Stimulated activated CD4-positive, alpha-beta T cell treated with anti-CD3 and anti-CD28 coated beads, Interleukin-15, amount 100 ng/mL, for 24 hours (primary cell): ENCODE results near the gene SEMA3B.

Experiments
- DNase-seq: peaks from one replicate; pipeline ENCODE4 v3.0.0-alpha.2; 2020

SEMA3B gene

DNA sequence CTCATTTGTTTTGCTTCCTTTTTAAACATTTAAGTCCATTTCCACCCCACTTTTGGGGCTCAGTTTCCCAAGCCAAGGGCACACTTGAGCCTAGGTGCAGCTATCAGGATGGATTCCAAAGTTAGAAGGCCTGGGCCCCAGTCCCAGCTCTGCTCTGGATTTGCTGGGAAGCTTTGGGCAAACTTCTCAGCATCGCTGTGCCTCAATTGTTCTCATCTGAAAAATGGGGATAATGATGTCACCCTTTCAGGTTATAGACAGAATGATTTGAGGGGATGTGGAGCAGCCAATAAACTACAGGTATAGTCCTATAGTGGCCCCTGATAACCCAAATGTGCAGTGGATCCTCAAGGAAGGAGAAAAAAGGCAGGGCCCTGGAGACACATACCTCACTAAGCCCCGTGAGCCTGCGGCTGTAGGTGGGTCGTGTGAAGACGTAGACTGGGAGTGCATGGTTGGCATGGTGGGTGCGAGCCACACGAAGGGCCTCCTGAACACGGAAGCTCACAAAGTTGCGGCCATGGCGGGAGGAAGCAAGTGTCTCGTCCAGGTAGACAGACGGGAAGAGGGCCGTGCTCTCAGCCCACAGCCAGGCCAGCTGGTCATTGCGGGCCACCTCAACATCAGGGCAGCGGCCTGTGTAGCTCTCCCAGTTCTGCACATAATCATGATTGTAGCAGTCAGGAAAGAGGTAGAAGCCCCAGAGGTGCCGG lies 50.4 kb downstream of the SEMA3B start:
- DNase-seq, result no peak

DNA sequence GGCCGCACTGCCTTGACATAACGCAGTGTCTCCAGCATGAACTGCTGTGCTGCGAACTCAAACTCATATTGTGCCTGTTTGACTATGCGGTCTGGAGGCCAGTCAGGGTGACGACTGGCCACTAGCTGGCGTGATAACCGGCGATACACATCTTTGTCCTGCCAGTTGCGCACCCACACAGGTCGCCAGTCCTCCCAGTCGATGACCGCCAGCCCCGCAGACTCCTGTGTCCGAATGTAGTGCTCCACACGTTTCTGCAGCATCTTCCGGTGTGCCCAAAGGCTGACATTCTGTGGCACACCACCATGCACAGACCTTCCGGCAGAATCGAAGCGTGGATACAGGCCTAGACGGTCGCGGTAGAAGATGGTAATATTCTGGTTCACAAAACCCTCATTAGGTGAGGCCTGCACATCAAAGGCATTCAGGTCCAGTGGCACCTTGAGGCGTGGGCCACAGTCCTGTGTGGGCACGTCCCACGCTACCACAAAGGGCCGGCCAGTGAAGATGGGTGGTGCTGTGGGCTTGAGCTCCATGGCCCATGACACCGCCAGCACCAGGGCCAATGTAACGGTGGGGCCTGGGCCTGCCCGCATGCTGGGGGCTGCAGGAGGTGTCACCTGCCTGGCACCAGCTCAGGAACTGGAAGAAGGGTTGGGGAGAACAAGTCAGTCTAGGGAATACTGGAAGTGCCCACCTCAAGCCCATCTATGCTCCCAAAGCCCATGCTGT lies 51.1 kb downstream of the SEMA3B start:
- DNase-seq, result no peak

DNA sequence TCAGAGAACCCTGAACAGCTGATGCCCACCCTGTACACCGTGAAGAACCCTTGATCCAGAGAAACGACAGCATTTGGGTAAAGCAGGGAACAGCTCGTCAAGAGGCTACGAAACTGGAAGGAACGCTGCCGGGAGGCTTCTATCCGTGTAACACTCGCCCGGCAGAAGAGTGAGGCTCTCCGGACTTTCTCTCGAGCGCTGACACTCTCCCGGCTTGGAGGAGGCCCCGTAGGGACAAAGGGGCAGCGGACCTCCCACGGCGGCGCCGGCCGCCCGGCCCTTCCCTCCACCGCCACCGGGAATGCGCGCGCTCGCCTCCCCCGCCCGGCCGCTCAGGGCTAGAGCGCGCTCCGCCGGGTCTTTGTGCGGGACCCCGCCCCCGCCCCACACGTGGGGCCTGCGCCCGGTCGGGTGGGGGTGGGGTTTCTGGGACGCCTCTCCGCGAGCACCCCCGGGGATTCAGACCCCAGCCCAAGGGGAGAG lies 51.9 kb downstream of the SEMA3B start:
- DNase-seq, result peak; percentile 79

DNA sequence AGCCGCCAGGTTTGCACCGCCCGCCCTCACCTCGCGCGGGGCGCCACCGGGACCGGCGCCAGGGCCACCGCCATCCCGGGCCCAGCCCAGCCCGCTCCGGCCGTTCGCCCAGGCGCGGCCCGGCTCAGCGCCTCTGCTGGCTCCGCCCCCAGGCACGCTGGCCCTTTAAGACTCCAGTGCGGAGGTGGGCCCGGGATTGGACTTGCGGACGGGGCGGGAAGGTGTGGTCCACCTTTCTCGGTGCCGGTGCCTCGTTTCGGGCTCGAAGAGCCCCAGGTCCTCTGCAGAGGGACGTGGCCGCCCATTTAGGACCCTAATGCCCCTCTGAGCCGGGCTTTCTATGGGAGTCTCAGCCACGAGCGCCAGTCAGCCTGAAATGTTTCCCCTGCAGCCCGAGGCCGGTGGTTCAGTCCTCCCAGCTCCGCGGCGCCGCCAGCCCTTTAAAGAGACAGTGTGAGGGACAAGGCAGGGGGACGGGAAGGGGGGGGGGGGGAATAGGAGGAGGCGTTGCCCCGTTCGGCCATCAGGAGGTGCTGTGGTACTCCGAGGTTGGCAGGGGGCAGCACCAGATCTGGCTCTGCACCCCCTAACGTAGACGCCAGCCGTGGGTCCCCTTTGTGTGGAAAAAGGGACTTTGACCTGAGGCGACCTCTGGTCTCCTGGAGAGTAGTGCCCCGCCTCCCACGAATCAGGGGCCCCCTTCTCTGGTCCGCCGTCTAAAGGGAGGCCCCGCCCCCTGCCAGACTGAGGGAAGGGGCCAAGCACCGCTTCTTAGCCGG lies 52.6 kb downstream of the SEMA3B start:
- peak; percentile 91 for DNase-seq

DNA sequence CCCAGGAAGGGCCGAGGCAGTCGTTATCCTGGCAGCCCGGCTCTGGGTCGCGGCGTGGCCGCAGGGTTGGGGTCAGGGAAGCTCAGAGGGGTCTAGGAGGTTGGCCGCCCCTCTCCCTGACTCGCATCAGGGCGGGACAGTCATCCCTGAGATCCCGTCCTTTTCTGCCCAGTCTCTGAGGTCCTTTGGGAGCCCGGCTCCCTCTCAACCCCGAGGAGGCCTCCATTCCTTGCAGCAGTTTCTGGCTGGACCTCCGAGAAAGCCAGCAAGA lies 53.1 kb downstream of the SEMA3B start:
- DNase-seq, result no peak

DNA sequence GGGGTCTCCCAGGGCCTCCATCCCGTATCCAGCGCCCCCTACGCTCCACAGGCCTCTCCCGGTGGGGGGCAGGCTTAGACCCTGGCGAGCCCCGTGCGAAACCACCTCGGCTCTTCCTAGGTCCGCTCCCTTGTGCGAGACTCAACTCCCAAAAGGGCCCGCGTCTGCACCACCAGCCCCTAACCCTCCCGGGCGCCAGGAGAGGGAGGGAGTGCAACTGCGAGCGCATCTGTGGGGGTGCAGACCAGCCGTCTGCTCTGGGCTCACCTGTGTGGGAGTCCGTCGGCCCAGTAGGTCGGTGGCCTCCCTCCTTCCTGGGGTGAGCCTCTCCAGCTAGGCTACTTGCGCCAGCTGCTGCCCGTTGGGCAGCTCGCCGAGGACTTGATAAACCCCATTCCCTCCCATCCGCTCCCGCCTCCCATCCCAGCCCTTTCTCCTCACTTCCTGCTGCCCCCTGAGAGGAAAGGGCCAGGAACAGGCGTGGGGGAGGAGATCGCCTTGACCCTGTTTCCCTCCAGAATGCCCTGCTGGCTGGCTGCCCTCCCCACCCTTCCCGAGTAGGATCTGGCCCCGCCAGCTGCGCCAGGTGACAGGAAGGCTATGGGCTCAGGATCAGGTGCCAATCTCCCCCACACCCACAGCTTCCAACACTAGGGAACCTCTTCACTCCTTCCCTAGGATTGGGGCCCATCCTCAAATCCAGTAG lies 53.6 kb downstream of the SEMA3B start, which contains the start of gene HYAL2:
TSS of gene HYAL2 (minus strand) at position 360 of the 706 bp plus-strand sequence. CDS start 2,256 bp downstream, outside the sequence.
- DNase-seq, result no peak

- DNase-seq, result no peak
These were observed 54.2 kb downstream of the SEMA3B start for GRCh38 chr3:50323092-50323600.

DNA sequence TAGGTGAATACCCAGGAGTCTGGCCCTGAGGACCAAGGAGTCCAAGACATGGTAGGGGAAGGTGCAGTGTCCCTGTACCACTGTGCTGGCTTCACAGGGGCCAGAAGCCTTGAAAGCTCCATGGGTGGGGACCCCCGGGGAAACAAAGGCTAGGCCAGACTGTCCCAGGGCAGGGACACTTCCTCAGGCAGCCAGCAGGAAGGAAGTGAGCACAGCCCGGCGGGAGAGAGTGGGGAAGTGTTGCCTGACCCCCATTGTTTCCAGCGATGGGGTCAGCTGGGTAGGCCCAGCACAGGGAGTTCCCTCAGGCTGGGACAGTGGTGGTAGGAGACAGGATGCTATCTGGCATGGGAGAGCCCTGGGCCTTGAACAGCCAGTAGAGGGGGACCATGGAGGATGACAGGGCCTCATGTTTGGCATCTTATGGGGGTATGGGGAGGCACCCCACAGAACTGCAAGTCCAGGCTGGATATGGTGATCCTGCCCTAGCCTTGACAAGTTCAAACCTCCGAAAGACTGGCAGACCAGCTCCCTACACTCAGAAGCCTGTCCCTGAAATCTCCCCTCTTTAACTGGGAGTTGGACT lies 54.8 kb downstream of the SEMA3B start:
- DNase-seq, result no peak

GRCh38 chr3:50324351-50325112 lies 55.6 kb downstream of the SEMA3B start:
- peak; percentile 74 for DNase-seq

DNA sequence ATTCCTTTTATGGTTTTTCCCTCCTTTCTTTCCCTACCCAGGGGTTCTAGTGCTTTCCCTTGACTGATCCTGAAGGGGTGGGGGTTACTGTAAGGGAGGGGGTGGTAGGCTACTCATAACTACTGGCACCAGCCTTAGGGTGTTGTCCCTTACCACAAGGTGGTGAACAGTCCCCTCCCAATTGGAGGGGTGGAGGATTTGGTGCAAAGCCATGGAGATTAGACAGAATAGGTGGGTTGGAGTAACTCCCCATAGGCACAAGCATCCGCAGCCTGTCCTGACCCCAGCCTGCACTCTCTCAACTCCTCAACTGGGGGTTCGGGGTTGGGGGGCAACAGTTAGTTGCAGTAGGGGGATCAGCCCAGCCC lies 56.1 kb downstream of the SEMA3B start:
- no peak for DNase-seq

- DNase-seq, result no peak
These were observed 56.7 kb downstream of the SEMA3B start for GRCh38 chr3:50325497-50326181.

- DNase-seq, result no peak
These were observed 57.2 kb downstream of the SEMA3B start for GRCh38 chr3:50326182-50326541.

- no peak for DNase-seq
These were observed 58.2 kb downstream of the SEMA3B start for GRCh38 chr3:50327129-50327528.
